Endothelial cell of umbilical vein (primary cell): ENCODE data around the gene SERPINF2. TPM values are rescaled to one million over a fixed set of nuclear protein-coding genes. Genes with fewer than 3 reads are reported as not detected.

ENCODE experiments used
- BruUV-seq: library from RNA; stranded (reverse); fragments of 400-500 nt; replicated peaks from 2 replicates; lab custom pipeline; 2021; lab: Mats Ljungman, UMichigan
- CTCF ChIA-PET: fragments of 300-600, 350-600 bp; sonication (Branson Sonifier 250); formaldehyde crosslinking; loops from one replicate; lab custom pipeline; 2021; ENCODE audit warnings: antibody characterized with exemption, inconsistent platforms; lab: Charles Lee
- POLR2A ChIA-PET: fragments of 300-600, 350-600 bp; sonication (Branson Sonifier 250); formaldehyde crosslinking; loops from one replicate; lab custom pipeline; 2021; ENCODE audit warnings: antibody characterized with exemption, inconsistent platforms; lab: Charles Lee
- DNase-seq: peaks from one replicate; pipeline ENCODE4 v3.0.0-alpha.2; 2011; ENCODE audit warnings: low read depth, low spot score
- FAIRE-seq: peaks from 2 replicates; lab custom pipeline; 2011; peaks lifted over from hg19 to GRCh38; lab: Jason Lieb, UNC
- H2AFZ ChIP-seq: 2 replicates; pipeline ENCODE4 v1.6.0; 2012; ENCODE audit warnings: low read depth, low read length, control low read depth, inconsistent platforms
- H3K27ac ChIP-seq: 2 replicates; pipeline ENCODE4 v1.5.1; 2011; ENCODE audit warnings: low read depth, mild to moderate bottlenecking, control low read depth, low read length, moderate library complexity; ENCODE audit not compliant: insufficient read depth
- H3K27me3 ChIP-seq, 2 experiments: 2 replicates each; pipeline versions ENCODE4 v1.6.0 to v1.6.1; 2011; ENCODE audit warnings: low read length in 2 of 2, mixed read lengths in 1 of 2; ENCODE audit not compliant: control insufficient read depth in 2 of 2, insufficient read depth in 2 of 2
- H3K36me3 ChIP-seq, 2 experiments: 2 replicates in 1 of 2; 3 replicates in 1 of 2; pipeline ENCODE4 v1.5.1; 2011; ENCODE audit warnings: low read length in 2 of 2, mild to moderate bottlenecking in 1 of 2, moderate library complexity in 1 of 2; ENCODE audit not compliant: control insufficient read depth in 2 of 2, insufficient read depth in 2 of 2; ENCODE audit errors: extremely low read depth in 1 of 2
- H3K4me1 ChIP-seq: 3 replicates; pipeline ENCODE4 v1.5.1; 2011; ENCODE audit warnings: mild to moderate bottlenecking, low read length; ENCODE audit not compliant: control insufficient read depth, insufficient read depth; ENCODE audit errors: extremely low read depth
- H3K4me2 ChIP-seq: 2 replicates; pipeline ENCODE4 v1.6.1; 2011; ENCODE audit warnings: low read length, control low read depth, mixed read lengths; ENCODE audit not compliant: insufficient read depth
- H3K4me3 ChIP-seq, 3 experiments: fragments of 200-600 bp in 1 of 3; sonication (generic), shearing (Covaris generic) in 1 of 3; replicated peaks in 1 of 3; 2 replicates each; pipeline ENCODE4 v1.5.1; 2011 to 2016; ENCODE audit warnings: control low read depth in 3 of 3, low read length in 3 of 3, mild to moderate bottlenecking in 2 of 3, inconsistent platforms in 1 of 3, low read depth in 1 of 3, moderate library complexity in 1 of 3; ENCODE audit not compliant: insufficient read depth in 1 of 3
- H3K79me2 ChIP-seq: 2 replicates; pipeline ENCODE4 v1.6.0; 2012; ENCODE audit warnings: low read length, inconsistent platforms; ENCODE audit not compliant: control insufficient read depth, insufficient read depth
- H3K9ac ChIP-seq: replicated peaks from 2 replicates; pipeline ENCODE3; 2011; ENCODE audit warnings: low read length, control low read depth; ENCODE audit not compliant: insufficient read depth; ENCODE audit errors: extremely low read depth
- H3K9me1 ChIP-seq: replicated peaks from 3 replicates; pipeline ENCODE4 v1.6.0; 2011; ENCODE audit warnings: mild to moderate bottlenecking, low read length; ENCODE audit not compliant: control insufficient read depth, insufficient read depth; ENCODE audit errors: extremely low read depth
- H3K9me3 ChIP-seq: replicated peaks from 2 replicates; pipeline ENCODE4 v1.5.1; 2012; ENCODE audit warnings: low read length, inconsistent platforms; ENCODE audit not compliant: control insufficient read depth, insufficient read depth
- H4K20me1 ChIP-seq: replicated peaks from 2 replicates; pipeline ENCODE3; 2011; ENCODE audit warnings: mild to moderate bottlenecking, low read length; ENCODE audit not compliant: control insufficient read depth, insufficient read depth; ENCODE audit errors: extremely low read depth
- CTCF ChIP-seq, 2 donors: IDR thresholded peaks; 1 replicate in 1 of 2; 2 replicates in 1 of 2; pipeline ENCODE4 v1.5.1; 2011; ENCODE audit warnings: low read length in 2 of 2, mild to moderate bottlenecking in 2 of 2, moderate library complexity in 2 of 2, control low read depth in 1 of 2, inconsistent platforms in 1 of 2, low read depth in 1 of 2; ENCODE audit not compliant: insufficient read depth in 1 of 2; ENCODE audit errors: extremely low read depth in 1 of 2
- EZH2 ChIP-seq: IDR thresholded peaks from 2 replicates; pipeline ENCODE4 v1.6.1; 2012; ENCODE audit warnings: borderline replicate concordance, low read depth, mild to moderate bottlenecking, moderate library complexity, low read length, inconsistent platforms; ENCODE audit not compliant: severe bottlenecking
- FOS ChIP-seq: IDR thresholded peaks from 2 replicates; pipeline ENCODE4 v1.6.1; 2011; ENCODE audit warnings: mild to moderate bottlenecking, low read length, moderate library complexity, borderline replicate concordance; ENCODE audit not compliant: insufficient read depth
- GATA2 ChIP-seq: IDR thresholded peaks from 2 replicates; pipeline ENCODE4 v1.7.0; 2011; ENCODE audit warnings: low read depth, mild to moderate bottlenecking, moderate library complexity, mixed read lengths, low read length; ENCODE audit not compliant: insufficient read length, insufficient read depth
- JUN ChIP-seq: IDR thresholded peaks from 2 replicates; pipeline ENCODE4 v1.6.1; 2011; ENCODE audit warnings: borderline replicate concordance, low read depth; ENCODE audit not compliant: insufficient read length, insufficient read depth
- MAX ChIP-seq: IDR thresholded peaks from 2 replicates; pipeline ENCODE4 v1.6.1; 2011; ENCODE audit not compliant: insufficient read depth, insufficient read length
- MYC ChIP-seq: IDR thresholded peaks from one replicate; pipeline ENCODE4 v1.6.1; 2011; ENCODE audit warnings: mild to moderate bottlenecking, low read depth, low read length
- POLR2A ChIP-seq: IDR thresholded peaks from 2 replicates; pipeline ENCODE4 v1.6.1; 2012; ENCODE audit warnings: low read depth, mild to moderate bottlenecking, control low read depth, low read length
- POLR2AphosphoS5 ChIP-seq: IDR thresholded peaks from 2 replicates; pipeline ENCODE4 v1.6.1; 2012; ENCODE audit warnings: low read depth, mild to moderate bottlenecking, control low read depth, low read length, moderate library complexity; ENCODE audit not compliant: insufficient read depth
- dilution Hi-C: fragments of 300-500 bp; cut with MboI; formaldehyde crosslinking; loops from one replicate; pipeline ENCODE4 v1.15.0; 2019; ENCODE audit warnings: low sequenced_read_pairs; ENCODE audit not compliant: extremely low pct_ligation_motif_present
- intact Hi-C: fragments of 100-400 bp; cut with micrococcal nuclease; formaldehyde crosslinking; loops from one replicate; pipeline ENCODE4 v1.10.0; 2022
- polyA plus RNA-seq, 4 experiments: library from polyadenylated mRNA; depleted of rRNA in 3 of 4; stranded (reverse) in 3 of 4; unstranded in 1 of 4; fragments of >200 nt; gene quantifications; 2 replicates each; pipeline versions ENCODE4 v1.2.1 to v1.2.3, GENCODE V29; 2011 to 2012; ENCODE audit warnings: missing spikeins in 1 of 4
- total RNA-seq: library from RNA; stranded (reverse); gene quantifications from 2 replicates; pipeline ENCODE4 v1.2.3, GENCODE V29; 2021

Gene SERPINF2
- total and polyA plus RNA-seq, 2 donors (not counting 3 experiments of a cell fraction or from before 2014, with no cell fraction given) = 0.03 TPM; not detected in 1

- POLR2A ChIA-PET = interaction anchor here (0.6 to 3.4 kb wide), 12 partner anchors 32 to 188 kb away, joined by 3 to 16 read pairs (median 4); partner anchors contain the start of genes PITPNA and RILP
- peaks cover 41% of the 10 kb centered on the region for H3K79me2 ChIP-seq
- intact Hi-C loops = loop anchor here (2.0 to 10.0 kb wide), 7 partner anchors 47 to 677 kb away; partner anchors contain the start of genes DPH1, PITPNA, SGSM2 and SMYD4
Measured at GRCh38 chr17:1715803-1716075, 26.9 kb upstream of the SERPINF2 start.

GRCh38 chr17:1716076-1716911 lies 26.4 kb upstream of the SERPINF2 start:
- FAIRE-seq = peak; percentile 100
- peak; percentile 100 for DNase-seq
- intact Hi-C loops = loop anchor here (2.0 to 10.0 kb wide), 6 partner anchors 113 to 676 kb away; partner anchors contain the start of genes DPH1, PITPNA, SGSM2 and SMYD4
- H3K9me1 ChIP-seq = no peaks in the 10 kb centered on the region
- TSS peak; percentile 69 for BruUV-seq
- TF ChIP-seq POLR2AphosphoS5 (peak; percentile 99), JUN (no peak), GATA2 (no peak), EZH2 (no peak), POLR2A (peak; percentile 99), MAX (peak; percentile 52), FOS (no peak), MYC (no peak), CTCF (IDR thresholded peaks at IDR 0.05; ENCODE audit: extremely low read depth in 1 of 2, insufficient read depth in 1 of 2, low read depth in 1 of 2, low read length in 2 of 2) (no peak)
- peaks cover 39% of the 10 kb centered on the region for H3K79me2 ChIP-seq
- peak overlapping the region; percentile 72 to 97 (median 76) for H3K4me3 ChIP-seq
- H4K20me1 ChIP-seq = no peaks in the 10 kb centered on the region
- H3K4me2 ChIP-seq = peak overlapping the region; percentile 68
- ChIA-PET CTCF (interaction anchor here (1.1 to 12.8 kb wide), 10 partner anchors 13 to 351 kb away, joined by 3 to 262 read pairs (median 4); partner anchors contain the start of gene PITPNA), POLR2A (interaction anchor here (0.6 to 3.4 kb wide), 21 partner anchors 11 to 322 kb away, joined by 3 to 16 read pairs (median 4); partner anchors contain the start of genes PITPNA, RILP and SCARF1)
- H3K9ac ChIP-seq = peak overlapping the region; percentile 97
- H3K27ac ChIP-seq = peak overlapping the region; percentile 96
- dilution Hi-C loops = no loop called here
- H3K27me3 ChIP-seq = no peaks in the 10 kb centered on the region
- H3K36me3 ChIP-seq = peaks cover 19 to 20% of the 10 kb centered on the region in 2 experiments
- no peak overlapping the region for H2AFZ ChIP-seq
- peaks cover 34% of the 10 kb centered on the region for H3K4me1 ChIP-seq
- H3K9me3 ChIP-seq = no peaks in the 10 kb centered on the region

More at GRCh38 chr17:1715803-1716075, 26.9 kb upstream of the SERPINF2 start:
- H3K36me3 ChIP-seq = peaks cover 19 to 20% of the 10 kb centered on the region in 2 experiments
- TF ChIP-seq POLR2A (peak; percentile 9), EZH2 (no peak)
- BruUV-seq = no TSS peak
- FAIRE-seq = no peak
- no peaks in the 10 kb centered on the region for H3K27me3 ChIP-seq
- peak overlapping the region; percentile 55 for H3K27ac ChIP-seq
- CTCF ChIA-PET = interaction anchor here (1.5 to 12.8 kb wide), 4 partner anchors 46 to 153 kb away, joined by 3 to 262 read pairs (median 6); partner anchors contain the start of gene PITPNA
- no peak overlapping the region for H2AFZ ChIP-seq
- peaks cover 37% of the 10 kb centered on the region for H3K4me1 ChIP-seq
- no peaks in the 10 kb centered on the region for H3K9me1 ChIP-seq
- H3K9me3 ChIP-seq = no peaks in the 10 kb centered on the region
- no peaks in the 10 kb centered on the region for H4K20me1 ChIP-seq
- DNase-seq = no peak
- dilution Hi-C loops = no loop called here
- no peak overlapping the region for H3K4me2 ChIP-seq
- peak overlapping the region; percentile 57 to 97 (median 76) for H3K4me3 ChIP-seq
- peak overlapping the region; percentile 87 for H3K9ac ChIP-seq
